Gastroesophageal sphincter (tissue), 4 donors: ENCODE results near the gene PAAF1. TPM values are rescaled to one million over a fixed set of nuclear protein-coding genes. Genes with fewer than 3 reads are reported as not detected.
"Not testable (repeated sequence)": the region's sequence is repeated elsewhere in the genome, so short reads cannot be mapped to it uniquely, and the experiment has no call there.

Experiments
- ATAC-seq: fragments of 150-250 bp; one replicate; pipeline ENCODE4 v1.9.1; 2016; ENCODE audit warnings: mild to moderate bottlenecking, moderate library complexity
- H3K27ac ChIP-seq, 4 donors: fragments of 200-600 bp; sonication (generic) in 3 of 4; 1 replicate in 3 of 4; 2 replicates in 1 of 4; pipeline ENCODE4 v1.5.1; 2016 to 2019
- H3K27me3 ChIP-seq: fragments of 200-600 bp; sonication (generic); one replicate; pipeline ENCODE4 v1.5.1; 2019
- H3K36me3 ChIP-seq, 2 donors: fragments of 200-600 bp; sonication (generic); one replicate each; pipeline ENCODE4 v1.5.1; 2019; ENCODE audit warnings: control low read depth in 1 of 2
- H3K4me1 ChIP-seq, 3 donors: fragments of 200-600 bp; sonication (generic); 1 replicate in 2 of 3; 2 replicates in 1 of 3; pipeline ENCODE4 v1.5.1; 2016 to 2019; ENCODE audit warnings: control low read depth in 2 of 3
- H3K4me3 ChIP-seq, 2 donors: fragments of 200-600 bp; sonication (generic); one replicate each; pipeline ENCODE4 v1.5.1; 2019; ENCODE audit warnings: mild to moderate bottlenecking in 1 of 2, moderate library complexity in 1 of 2
- H3K9me3 ChIP-seq, 3 donors: fragments of 200-600 bp; sonication (generic); one replicate each; pipeline ENCODE4 v1.5.1; 2017 to 2019; ENCODE audit warnings: control low read depth in 2 of 3
- CTCF ChIP-seq, 4 experiments: fragments of 200-600 bp in 2 of 4; fragments of 450-650 bp in 2 of 4; sonication (generic) in 1 of 4; IDR thresholded peaks; one replicate each; pipeline ENCODE4 v1.5.1; 2017 to 2019; ENCODE audit warnings: antibody characterized with exemption in 4 of 4, mild to moderate bottlenecking in 2 of 4, moderate library complexity in 2 of 4
- EP300 ChIP-seq: sonication (generic); formaldehyde crosslinking; IDR thresholded peaks from one replicate; pipeline ENCODE4 v1.6.1; 2017; ENCODE audit warnings: antibody characterized with exemption, mild to moderate bottlenecking
- POLR2A ChIP-seq, 2 donors: fragments of 450-650 bp; IDR thresholded peaks; one replicate each; pipeline ENCODE4 v1.6.1; 2017; ENCODE audit warnings: antibody characterized with exemption in 2 of 2, mild to moderate bottlenecking in 2 of 2, moderate library complexity in 1 of 2
- POLR2AphosphoS5 ChIP-seq: sonication (generic); formaldehyde crosslinking; IDR thresholded peaks from one replicate; pipeline ENCODE4 v1.6.1; 2017; ENCODE audit warnings: antibody characterized with exemption
- WGBS, 2 donors: methylation state at CpG; one replicate each; pipeline ENCODE4 v1.1.5; 2018; ENCODE audit warnings: low coverage in 1 of 2; 5-methylcytosine and 5-hydroxymethylcytosine counted together
- total RNA-seq, 4 donors: library from RNA; depleted of rRNA; stranded (reverse); fragments of >200 nt; gene quantifications; one replicate each; pipeline ENCODE4 v1.1.0, GENCODE V29; 2016

PAAF1 gene
- total RNA-seq, 4 donors from 2014 or later = 16.2 to 30.2 (median 17.8) TPM

GRCh38 chr11:73870261-73870660 lies 6.5 kb upstream of the PAAF1 start:
- ATAC-seq = no peak
- H3K9me3 ChIP-seq = no peaks in the 10 kb centered on the region
- TF ChIP-seq CTCF (IDR thresholded peaks at IDR 0.05) (no peak), POLR2A (IDR thresholded peaks at IDR 0.05) (no peak), EP300 (no peak), POLR2AphosphoS5 (no peak)
- H3K27ac ChIP-seq = no peak overlapping the region
- peaks cover 0 to 56% of the 10 kb centered on the region in 2 donors for H3K36me3 ChIP-seq
- WGBS, 2 donors = 67 to 71% methylated on average over 3 of the region's 3 CpGs
- no peak overlapping the region for H3K4me3 ChIP-seq
- H3K4me1 ChIP-seq = peaks cover 0 to 28% (median 4%) of the 10 kb centered on the region in 3 donors
- H3K27me3 ChIP-seq = no peaks in the 10 kb centered on the region

- no peak for TF ChIP-seq POLR2A (IDR thresholded peaks at IDR 0.05)
- TF ChIP-seq EP300 = no peak
- TF ChIP-seq CTCF (IDR thresholded peaks at IDR 0.05) = no peak
- no peak for TF ChIP-seq POLR2AphosphoS5
- Histone ChIP-seq H3K36me3 (peaks cover 0 to 55% of the 10 kb centered on the region in 2 donors), H3K27ac (no peak overlapping the region), H3K9me3 (no peaks in the 10 kb centered on the region), H3K27me3 (no peaks in the 10 kb centered on the region), H3K4me1 (peaks cover 0 to 35% (median 17%) of the 10 kb centered on the region in 3 donors), H3K4me3 (no peak overlapping the region)
- no peak for ATAC-seq
- WGBS, 2 donors = 91% methylated on average over 6 of the region's 9 CpGs; no CpG with 5 or more reads in 1 of the 2 donors
These were observed 3.9 kb upstream of the PAAF1 start for GRCh38 chr11:73872749-73873357.

- Histone ChIP-seq H3K36me3 (peaks cover 0 to 45% of the 10 kb centered on the region in 2 donors), H3K27ac (peak overlapping the region in 3 of 4 donors; percentile 38 to 87 (median 86)), H3K4me3 (peak overlapping the region in 1 of 2 donors; percentile 69), H3K9me3 (no peaks in the 10 kb centered on the region), H3K27me3 (no peaks in the 10 kb centered on the region), H3K4me1 (peaks cover 0 to 43% (median 17%) of the 10 kb centered on the region in 3 donors)
- WGBS, 2 donors = 90 to 100% methylated on average over 1 of the region's 1 CpG
- no peak for TF ChIP-seq POLR2A (IDR thresholded peaks at IDR 0.05)
- ATAC-seq = no peak
These were observed 1.4 kb upstream of the PAAF1 start for GRCh38 chr11:73875380-73875779.

- peaks cover 0 to 43% (median 17%) of the 10 kb centered on the region in 3 donors for H3K4me1 ChIP-seq
- TF ChIP-seq EP300 = no peak
- TF ChIP-seq POLR2A (IDR thresholded peaks at IDR 0.05) = no peak
- no peak for TF ChIP-seq CTCF (IDR thresholded peaks at IDR 0.05)
- no peak for TF ChIP-seq POLR2AphosphoS5
- 31 to 55% methylated on average over 1 to 7 of the region's 8 CpGs for WGBS, 2 donors
These were observed 959 bp upstream of the PAAF1 start for GRCh38 chr11:73875840-73876239.

GRCh38 chr11:73878771-73879170 lies 2.0 kb downstream of the PAAF1 start:
- no peak overlapping the region for H3K27ac ChIP-seq
- no CpG with 5 or more reads among the region's 1 CpG for WGBS, 2 donors
- no peak for ATAC-seq
- H3K4me1 ChIP-seq = peaks cover 0 to 41% (median 17%) of the 10 kb centered on the region in 3 donors
- H3K4me3 ChIP-seq = no peak overlapping the region
- TF ChIP-seq POLR2AphosphoS5 = no peak
- TF ChIP-seq CTCF (IDR thresholded peaks at IDR 0.05) = no peak
- no peak for TF ChIP-seq EP300
- TF ChIP-seq POLR2A (IDR thresholded peaks at IDR 0.05) = no peak
- H3K27me3 ChIP-seq = no peaks in the 10 kb centered on the region
- no peaks in the 10 kb centered on the region for H3K9me3 ChIP-seq
- H3K36me3 ChIP-seq = peaks cover 0 to 23% of the 10 kb centered on the region in 2 donors

More at GRCh38 chr11:73875840-73876239, 959 bp upstream of the PAAF1 start:
- Histone ChIP-seq H3K4me3 (peak overlapping the region; percentile 54 to 69), H3K9me3 (no peaks in the 10 kb centered on the region), H3K27me3 (no peaks in the 10 kb centered on the region), H3K36me3 (peaks cover 0 to 40% of the 10 kb centered on the region in 2 donors), H3K27ac (peak overlapping the region; percentile 51 to 87 (median 86))
- ATAC-seq = no peak

GRCh38 chr11:73880449-73880848 lies 3.6 kb downstream of the PAAF1 start:
- Histone ChIP-seq H3K4me1 (peaks cover 0 to 25% (median 11%) of the 10 kb centered on the region in 3 donors), H3K36me3 (peaks cover 0 to 26% of the 10 kb centered on the region in 2 donors)
- not testable (repeated sequence) for H3K27me3 ChIP-seq, ATAC-seq, H3K4me3 ChIP-seq, H3K9me3 ChIP-seq, H3K27ac ChIP-seq
- WGBS, 2 donors = 89 to 92% methylated on average over 3 to 4 of the region's 10 CpGs
